GM18858 (cell line): ENCODE results near the gene VTI1A.
"Not testable (repeated sequence)": the region's sequence is repeated elsewhere in the genome, so short reads cannot be mapped to it uniquely, and the experiment has no call there.

Experiments
- ATAC-seq: cut with Tn5 transposase; IDR thresholded peaks from one replicate; pipeline ENCODE4 v1.9.1; 2021; ENCODE audit not compliant: unreplicated experiment

The VTI1A gene

DNA sequence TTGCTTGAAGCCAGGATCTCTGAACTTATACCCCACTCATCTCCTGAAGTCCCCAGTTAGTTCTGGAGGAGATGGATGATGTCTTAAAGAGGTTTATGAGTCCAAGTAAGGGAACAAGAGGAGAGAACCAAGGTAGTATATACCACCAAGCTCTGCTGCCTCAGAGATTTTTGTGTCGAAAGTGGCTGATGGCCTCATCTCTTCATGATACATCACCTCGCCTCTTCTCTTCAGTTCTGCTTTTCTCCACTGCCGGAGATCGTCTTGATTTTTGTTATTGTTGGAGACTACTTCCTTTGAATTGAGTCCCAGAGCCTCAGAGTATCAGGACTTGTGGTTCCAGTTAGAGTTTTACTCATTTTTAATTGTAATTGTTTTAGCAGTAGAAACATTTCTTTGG lies 1.9 kb downstream of the VTI1A start:
- no peak for ATAC-seq

DNA sequence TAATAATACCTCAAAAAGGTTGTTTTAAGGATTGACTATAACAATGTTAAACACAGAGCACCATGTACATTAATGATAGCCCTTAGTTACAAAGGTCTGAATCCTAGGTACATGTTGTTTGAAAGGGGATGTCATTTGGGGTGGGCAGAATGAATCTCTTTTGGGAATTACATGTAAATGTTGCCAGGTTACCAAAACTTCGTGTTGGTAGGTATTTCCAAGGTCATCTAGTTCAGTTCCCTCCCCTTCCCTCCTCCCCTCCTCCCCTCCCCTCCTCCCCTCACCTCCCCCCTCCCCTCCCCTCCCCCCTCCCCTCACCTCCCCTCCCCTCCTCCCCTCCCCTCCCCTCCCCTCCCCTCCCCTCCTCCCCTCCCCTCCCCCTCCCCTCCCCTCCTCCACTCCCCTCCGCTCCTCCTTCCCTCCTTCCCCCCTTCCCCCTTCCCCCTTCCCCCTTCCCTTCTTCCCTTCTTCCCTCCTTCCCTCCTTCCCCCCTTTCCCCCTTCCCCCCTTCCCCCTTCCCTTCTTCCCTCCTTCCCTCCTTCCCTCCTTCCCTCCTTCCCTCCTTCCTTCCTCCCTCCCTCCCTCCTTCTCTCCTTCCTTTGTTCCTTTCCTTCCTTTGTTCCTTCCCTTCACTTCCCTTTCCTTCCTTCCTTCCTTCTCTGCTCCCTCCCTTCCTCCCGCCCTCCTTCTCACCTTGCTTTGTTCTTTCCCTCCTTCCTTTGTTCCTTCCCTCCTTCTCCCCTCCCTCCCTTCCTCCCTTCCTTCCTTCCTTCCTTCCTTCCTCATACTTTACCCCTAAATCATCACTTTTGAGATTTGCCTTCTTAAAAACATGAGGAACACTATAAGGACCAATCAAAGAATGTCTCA lies 8.1 kb downstream of the VTI1A start:
- no peak for ATAC-seq

- no peak for ATAC-seq
Observed at GRCh38 chr10:112456533-112456932, 9.5 kb downstream of the VTI1A start.

- ATAC-seq = no peak
Observed at GRCh38 chr10:112460366-112460765, 13.4 kb downstream of the VTI1A start.

DNA sequence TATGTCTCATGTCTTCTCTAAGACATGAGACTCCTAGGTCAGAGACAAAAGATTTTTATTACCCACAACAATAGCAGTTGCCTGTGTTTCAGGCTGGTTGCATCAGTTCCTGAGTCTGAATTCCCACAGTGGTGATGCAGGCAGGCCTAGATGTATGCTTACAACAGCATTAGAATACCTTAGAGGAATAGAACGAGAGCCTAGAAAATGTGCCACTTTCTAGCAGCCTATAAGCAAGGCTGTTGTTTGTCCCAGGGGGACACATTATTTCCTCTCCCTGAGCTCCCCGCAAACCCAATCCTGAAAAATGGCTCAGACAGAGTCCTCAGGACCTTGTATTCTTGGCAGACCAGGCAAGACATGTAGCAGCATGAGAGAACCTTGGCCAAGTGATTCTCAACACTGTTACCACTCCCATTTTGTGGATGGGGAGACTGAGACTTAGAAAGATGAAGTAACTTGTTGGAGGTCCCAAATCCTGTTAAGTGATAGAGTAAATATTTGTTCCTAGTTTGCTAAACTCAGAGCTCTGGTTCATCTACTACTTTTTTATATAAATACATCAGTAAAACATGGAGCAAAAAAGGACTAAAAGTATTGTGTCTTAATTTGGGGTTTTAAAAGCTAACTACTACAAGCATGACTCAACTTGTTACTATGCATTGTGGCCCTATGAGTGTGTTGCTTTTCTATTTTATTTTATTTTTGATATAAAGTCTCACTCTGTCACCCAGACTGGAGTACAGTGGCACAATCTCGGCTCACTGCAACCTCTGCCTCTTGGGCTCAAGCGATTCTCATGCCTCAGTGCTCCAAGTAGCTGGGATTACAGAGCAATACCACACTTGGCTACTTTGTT lies 14.2 kb downstream of the VTI1A start:
- no peak for ATAC-seq

DNA sequence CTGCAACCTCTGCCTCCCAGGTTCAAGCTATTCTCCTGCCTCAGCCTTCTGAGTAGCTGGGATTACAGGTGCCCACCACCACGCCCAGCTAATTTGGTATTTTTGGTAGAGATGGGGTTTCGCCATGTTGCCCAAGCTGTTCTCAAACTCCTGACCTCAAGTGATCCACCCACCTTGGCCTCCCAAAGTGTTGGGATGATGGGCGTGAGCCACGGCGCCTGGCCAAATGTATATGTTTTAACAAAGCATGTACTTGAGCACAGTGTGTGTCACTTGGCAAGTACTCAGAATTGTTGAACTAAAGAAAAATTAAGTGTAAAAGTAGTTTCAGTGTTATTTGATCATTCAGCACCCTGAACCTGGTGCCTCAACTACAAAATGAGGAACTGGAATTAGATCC lies 17.1 kb downstream of the VTI1A start:
- ATAC-seq = not testable (repeated sequence)

DNA sequence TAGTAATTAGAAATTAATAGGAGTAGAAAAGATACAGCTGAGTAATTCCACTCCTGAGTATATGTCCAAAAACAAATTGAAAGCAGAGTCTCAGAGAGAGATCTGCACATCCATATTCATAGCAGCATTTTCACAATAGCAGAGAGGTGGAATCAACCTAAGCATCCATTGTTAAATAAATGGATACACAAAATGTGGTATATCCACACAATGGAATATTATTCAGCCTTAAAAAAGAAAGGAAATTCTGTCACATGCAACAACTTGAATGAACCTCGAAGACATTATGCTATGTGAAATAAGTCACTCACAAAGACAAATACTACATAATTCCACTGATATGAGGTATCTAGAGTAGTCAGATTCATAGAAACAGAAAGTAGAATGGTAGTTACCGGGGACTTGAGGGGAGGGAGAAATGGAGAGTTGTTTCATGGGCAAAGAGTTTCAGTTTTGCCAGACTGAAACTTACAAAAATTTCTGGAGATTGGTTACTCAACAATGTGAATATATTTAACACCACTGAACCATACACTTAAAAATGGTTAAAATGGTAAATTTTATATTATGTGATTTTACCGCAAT lies 18.4 kb downstream of the VTI1A start:
- ATAC-seq = peak; percentile 40

DNA sequence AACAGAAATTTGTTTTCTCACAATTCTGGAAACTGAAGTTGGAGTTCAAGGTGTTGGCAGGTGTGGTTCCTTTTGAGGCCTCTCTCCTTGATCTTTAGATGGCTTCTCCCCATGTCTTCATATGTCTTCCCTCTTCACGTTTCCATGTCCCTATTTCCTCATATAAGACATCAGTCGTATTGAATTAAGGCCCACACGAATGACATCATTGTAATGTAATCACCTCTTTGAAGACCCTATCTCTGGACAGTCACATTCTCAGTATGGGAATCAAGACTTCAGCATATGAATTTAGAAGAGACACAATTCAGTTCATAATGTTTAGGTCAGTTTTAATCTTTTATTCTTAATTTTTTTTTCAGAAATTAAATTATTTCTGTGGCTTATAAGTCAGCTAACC lies 19.8 kb downstream of the VTI1A start:
- ATAC-seq = no peak

- no peak for ATAC-seq
Observed at GRCh38 chr10:112467541-112468075, 20.6 kb downstream of the VTI1A start.

DNA sequence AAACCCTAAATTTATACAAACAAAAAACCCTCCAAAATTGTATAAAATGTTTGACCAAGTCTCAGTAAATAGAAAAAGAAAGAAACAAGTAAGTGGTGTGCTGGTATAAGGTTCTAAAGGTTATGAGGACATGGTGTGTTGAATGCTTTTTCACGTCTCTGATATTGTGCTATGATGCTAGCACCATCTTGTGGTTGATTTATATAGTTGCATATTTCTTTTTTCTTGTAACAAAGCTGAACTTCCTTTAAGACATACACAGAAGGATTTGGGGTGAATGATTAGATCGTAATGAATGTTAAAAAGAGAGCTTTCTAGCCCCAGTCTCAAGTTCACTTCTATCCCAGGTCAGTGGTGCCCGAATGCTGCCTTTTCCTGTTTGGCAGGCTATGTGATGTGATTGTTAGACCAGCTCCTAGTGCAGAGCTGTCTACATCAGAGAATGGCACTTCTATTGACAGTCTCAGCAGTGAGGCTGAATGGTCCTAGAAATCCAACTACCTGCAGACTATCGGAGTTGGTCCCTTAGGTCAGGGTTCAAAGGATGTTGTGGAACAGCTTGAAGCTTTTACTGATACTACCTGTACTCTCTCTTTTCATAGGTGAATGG lies 25.0 kb downstream of the VTI1A start:
- ATAC-seq = peak; percentile 62

DNA sequence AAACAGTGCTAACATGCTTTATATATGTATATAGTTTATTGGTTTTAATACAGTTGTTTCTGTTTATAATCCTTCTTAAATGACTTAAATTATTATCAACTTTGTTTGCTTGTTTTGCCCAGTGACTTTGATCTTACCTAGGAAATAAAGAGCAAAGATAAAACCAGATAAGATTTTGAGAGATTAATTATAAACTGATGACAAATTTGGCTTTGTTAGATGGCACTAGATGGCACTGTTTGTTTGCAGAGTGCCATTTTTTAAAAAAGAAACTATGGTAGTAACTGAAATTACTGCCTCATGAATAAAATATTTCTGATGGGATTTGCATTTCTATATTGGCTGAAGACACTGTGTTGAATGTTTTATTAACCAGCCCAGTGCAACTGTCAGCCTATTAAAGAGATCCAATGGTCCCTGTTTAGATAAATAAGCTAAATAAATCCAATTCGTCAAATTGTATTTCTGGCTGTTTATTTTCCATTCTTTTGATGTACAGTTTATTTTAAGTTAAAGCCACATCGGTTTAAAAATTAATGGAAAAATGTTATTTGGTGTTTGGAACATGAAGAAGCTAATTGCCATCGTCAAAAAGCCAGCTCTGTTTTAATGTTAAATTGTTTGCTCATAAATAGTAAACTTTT lies 28.7 kb downstream of the VTI1A start:
- no peak for ATAC-seq

- no peak for ATAC-seq
Observed at GRCh38 chr10:112481602-112482001, 34.6 kb downstream of the VTI1A start.

GRCh38 chr10:112484399-112484798 lies 37.4 kb downstream of the VTI1A start:
- no peak for ATAC-seq

DNA sequence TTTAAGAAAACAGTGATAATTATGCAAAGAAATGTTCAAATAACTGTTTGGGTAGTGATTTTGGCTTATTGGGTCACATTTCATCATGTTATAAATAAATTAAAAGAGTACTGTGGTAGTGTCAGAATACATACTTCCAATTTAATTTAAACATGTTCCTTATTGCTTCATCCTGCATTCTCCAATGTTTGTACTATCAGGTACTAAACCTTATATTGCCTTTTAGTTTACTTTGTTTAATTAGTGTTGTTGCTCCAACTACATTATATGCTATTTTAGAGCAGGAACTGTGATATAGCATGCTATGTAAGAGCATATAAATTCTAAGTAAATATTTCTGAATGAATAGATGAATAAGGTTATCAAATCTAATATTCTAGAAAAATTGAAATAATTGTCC lies 40.9 kb downstream of the VTI1A start:
- no peak for ATAC-seq

GRCh38 chr10:112490545-112490944 lies 43.5 kb downstream of the VTI1A start:
- ATAC-seq = no peak

DNA sequence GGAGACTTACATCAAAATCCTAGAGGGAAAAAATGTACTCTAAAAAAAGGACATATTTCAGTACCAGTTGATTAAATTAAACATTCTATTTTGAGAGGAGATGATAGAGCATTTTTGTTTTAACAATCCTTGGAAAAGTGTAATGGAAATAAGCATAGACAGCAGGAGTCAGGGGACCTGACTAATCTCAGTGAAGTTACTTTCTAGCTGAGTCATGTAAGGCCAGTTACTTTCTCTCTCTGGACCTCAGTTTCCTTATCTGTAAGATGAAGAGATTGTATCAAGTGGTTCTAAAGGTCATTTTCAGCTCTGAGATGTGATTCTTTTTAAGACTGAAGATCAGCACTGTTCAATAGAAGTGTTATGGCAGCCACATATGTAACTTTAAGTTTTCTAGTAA lies 44.1 kb downstream of the VTI1A start:
- ATAC-seq = no peak

DNA sequence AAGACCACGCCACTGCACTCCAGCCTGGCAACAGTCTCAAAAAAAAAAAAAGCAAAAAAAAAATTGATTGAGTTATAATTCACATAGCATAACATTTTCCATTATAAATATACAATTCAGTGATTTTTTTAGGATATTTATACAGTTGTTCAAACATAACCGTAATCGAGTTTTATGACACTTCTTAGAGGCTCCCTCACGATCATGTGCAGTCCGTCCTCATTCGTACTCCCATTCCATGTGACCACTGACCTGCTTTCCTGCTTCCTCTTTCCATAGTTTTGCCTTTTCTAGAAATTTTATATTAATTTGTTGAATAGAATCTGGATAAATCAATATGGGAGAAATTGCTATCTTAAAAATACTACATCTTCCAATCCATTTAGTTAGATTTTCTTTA lies 45.7 kb downstream of the VTI1A start:
- no peak for ATAC-seq

DNA sequence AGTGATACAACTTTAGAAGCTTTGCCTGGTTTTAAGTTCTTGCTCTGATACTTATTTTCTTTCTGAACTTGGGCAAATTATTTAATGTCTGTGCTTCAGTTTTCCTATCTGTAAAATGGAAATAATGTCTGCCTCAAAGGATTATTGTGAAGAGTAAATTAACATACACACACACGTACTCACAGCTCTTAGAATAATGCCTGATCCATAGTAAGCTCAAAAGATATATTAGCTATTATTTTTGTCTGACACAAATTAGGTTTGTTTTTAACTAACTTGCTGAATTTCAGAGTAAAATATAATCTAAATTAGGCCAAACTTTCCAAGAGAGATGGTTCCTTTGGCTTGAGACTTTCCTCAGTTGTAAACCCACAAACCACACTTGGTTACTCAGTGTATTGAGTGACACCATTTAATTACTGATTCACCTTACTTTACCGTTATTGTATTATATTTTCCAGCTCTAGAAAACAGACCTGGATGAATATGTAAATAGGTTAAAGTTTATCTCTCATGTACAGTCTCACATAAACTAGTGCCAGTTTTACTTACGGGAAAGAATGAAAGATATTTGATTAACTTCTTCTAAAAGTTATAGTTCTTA lies 50.4 kb downstream of the VTI1A start:
- ATAC-seq = no peak

DNA sequence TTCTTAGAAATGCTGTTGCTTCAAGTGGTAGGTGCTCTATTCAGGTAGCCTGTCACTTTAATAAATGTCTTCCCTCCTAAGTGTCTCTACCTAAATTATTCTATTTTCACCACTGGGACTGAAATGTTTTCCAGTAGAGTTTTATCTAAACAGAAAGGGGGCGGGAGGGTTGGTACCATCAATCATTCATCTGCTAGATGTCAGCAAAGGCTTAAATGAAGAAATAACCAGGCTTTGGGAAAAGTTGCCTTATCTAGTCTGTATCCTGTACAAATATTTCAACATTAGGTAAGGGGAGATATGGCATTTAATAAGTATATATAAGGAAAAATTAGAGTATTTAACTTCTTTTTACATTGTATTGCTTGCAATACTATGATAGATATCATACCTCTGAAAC lies 51.8 kb downstream of the VTI1A start:
- ATAC-seq = no peak

DNA sequence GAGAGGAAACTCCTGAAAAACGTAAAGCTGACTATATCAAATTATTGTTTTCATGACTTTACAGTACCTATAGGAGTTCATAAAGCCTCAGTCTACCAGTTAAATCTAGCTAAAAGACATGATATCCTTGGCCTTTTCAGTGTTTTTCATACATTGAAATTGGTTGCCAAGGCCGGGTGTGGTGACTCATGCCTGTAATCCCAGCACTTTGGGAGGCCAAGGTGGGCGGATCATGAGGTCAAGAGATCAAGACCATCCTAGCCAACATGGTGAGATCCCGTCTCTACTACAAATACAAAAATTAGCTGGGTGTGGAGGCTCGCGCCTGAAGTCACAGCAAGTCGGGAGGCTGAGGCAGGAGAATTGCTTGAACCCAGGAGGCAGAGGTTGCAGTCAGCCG lies 53.0 kb downstream of the VTI1A start:
- not testable (repeated sequence) for ATAC-seq
